GM18951 (cell line): ENCODE results near the gene NAA35.
"Not testable (repeated sequence)": the region's sequence is repeated elsewhere in the genome, so short reads cannot be mapped to it uniquely, and the experiment has no call there.

Experiments
- POLR2A ChIP-seq: IDR thresholded peaks from 4 replicates; pipeline ENCODE4 v1.6.1; 2011; ENCODE audit warnings: mild to moderate bottlenecking; ENCODE audit not compliant: insufficient read length, insufficient read depth; ENCODE audit errors: extremely low read depth
- in situ Hi-C: fragments of 300-500 bp; cut with MboI; formaldehyde crosslinking; loops from one replicate; pipeline ENCODE4 v1.12.0; 2022; ENCODE audit warnings: low sequenced_read_pairs, mixed read lengths, inconsistent platforms; ENCODE audit not compliant: unreplicated experiment

NAA35 gene

DNA sequence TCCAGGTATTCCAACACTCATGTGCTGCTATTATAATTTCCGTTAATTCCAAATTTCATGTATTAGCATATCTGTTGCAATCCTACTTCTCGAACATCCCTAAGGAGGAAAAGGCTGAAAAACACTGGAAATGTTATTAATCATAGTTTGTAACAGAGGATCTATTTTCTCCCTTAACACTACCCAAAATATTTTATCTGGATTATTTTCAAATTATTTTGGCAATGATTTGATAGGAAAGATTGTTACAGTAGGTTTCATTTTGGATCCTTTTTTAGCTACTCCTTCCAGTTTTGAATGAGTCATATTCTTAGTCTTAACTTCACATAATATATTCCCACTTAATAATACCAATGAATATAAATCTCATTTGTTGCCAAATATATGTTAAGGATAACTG, 13.9 kb upstream of the NAA35 start:
- in situ Hi-C loops: no loop called here
- TF ChIP-seq POLR2A: no peak

DNA sequence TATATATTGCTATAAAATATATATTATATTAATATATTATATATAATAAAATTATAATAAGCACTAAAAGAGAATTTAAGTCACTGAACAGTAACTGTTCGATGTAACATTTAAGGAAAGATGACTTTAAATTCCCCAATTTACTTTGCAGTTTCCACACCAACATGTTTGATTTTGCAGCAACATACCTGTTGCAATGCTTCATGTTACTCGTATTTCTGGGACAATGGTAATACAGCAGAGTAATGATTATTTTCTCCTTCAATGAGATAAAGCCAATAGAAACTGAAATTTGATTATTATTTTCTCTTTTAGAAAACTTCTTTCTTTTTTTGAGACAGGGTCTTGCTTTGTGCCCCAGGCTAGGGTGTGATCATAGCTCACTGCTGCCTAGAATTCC, 9.5 kb upstream of the NAA35 start:
- in situ Hi-C loops: no loop called here
- TF ChIP-seq POLR2A: no peak

DNA sequence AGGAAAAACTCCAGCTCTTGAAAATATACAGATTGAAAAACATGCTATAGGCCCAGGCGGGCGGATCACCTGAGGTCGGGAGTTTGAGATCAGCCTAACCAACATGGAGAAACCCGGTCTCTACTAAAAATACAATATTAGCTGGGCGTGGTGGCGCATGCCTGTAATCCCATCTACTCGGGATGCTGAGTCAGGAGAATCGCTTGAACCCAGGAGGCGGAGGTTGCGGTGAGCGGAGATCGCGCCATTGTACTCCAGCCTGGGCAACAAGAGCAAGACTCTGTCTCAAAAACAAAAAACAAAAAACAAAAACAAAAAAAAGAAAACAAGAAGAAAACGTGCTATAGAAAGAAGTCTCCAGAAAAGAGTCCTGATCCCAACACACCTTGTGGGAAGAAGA, 5.0 kb upstream of the NAA35 start:
- in situ Hi-C loops: not testable (repeated sequence)

DNA sequence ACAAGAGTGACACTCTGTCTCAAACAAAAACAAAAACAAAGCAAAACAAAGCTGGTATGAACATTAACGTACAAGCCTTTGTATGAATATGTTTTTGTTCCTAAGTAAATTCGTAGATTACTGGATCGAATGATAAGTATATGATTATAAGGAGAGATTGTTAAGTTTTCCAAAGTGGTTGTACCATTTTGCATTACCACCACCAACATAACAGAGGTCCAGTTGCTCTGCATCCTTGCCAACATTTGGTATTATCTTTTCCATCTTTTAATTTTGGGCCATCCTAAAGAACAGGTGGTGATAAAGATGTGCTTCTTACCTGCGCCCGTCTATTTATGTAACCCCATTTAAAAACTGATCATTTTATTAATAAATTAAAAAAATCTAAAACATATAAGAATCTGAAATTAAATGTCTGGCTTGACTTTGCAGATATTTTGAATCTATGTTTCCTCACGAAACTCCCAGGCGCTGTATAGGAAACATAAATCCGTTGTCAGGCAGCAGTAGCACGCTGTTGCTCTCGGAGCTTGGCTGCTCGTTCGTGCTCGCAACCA, 593 bp upstream of the NAA35 start:
- peak; percentile 77 for TF ChIP-seq POLR2A

DNA sequence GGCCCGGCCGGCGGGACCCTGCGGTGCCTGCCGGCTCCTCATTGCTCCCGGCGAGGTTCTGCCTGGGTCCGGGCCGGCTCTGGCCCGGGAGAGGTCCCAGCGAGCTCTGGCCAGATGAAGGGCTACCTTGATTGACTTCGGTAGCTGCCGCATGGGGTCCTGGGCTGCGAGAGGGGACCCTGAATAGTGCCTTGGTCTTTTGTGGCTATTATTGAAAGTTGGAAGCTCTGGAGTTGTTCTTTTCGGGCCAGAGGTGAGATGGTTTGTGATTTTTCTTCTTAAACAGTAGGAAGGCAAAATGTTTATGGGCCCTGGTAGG, 635 bp downstream of the NAA35 start:
- in situ Hi-C loops: no loop called here
- TF ChIP-seq POLR2A: no peak

More for the DNA sequence above, 593 bp upstream of the NAA35 start:
- in situ Hi-C loops: no loop called here

DNA sequence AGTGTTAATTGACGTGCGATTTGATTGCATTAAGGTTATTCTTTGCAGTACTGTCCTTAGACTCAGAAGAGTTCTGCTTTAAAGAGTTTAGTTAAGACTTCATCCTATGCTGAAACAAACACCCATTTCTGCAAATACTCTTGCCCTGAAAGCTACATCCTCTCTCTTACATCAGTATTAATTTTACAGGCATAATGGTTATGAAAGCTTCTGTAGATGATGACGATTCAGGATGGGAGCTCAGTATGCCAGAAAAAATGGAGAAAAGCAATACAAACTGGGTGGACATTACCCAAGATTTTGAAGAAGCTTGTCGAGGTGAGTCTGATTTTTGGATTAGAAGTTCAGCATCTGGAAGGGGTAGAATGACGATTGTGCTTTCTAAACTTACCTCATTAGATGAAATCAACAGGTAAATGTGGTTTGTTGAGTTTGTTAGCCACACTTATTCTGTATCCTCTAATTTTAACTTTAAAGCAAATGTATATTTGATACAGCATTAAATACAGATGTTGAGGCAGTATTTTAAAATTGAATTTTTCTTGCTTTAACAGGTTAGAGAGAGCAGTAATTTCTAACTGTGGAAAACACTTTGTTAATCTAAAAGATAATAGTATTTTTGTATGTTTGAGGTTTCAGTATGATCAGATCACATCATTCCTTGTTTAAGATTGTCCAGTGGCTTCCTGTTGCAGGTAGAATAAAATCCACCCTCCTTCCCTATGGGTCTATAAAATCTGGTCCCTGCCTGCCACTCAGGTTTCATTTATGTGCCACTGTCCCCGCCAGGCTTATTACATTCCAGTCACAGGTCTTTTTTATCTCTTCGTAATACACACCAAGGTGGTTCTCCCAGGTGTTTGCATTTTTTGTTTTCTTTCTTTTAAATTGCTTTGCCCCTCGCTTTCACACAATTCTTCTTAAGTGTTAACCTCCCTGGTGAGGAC, 1.3 kb downstream of the NAA35 start:
- in situ Hi-C loops: no loop called here
- TF ChIP-seq POLR2A: no peak

DNA sequence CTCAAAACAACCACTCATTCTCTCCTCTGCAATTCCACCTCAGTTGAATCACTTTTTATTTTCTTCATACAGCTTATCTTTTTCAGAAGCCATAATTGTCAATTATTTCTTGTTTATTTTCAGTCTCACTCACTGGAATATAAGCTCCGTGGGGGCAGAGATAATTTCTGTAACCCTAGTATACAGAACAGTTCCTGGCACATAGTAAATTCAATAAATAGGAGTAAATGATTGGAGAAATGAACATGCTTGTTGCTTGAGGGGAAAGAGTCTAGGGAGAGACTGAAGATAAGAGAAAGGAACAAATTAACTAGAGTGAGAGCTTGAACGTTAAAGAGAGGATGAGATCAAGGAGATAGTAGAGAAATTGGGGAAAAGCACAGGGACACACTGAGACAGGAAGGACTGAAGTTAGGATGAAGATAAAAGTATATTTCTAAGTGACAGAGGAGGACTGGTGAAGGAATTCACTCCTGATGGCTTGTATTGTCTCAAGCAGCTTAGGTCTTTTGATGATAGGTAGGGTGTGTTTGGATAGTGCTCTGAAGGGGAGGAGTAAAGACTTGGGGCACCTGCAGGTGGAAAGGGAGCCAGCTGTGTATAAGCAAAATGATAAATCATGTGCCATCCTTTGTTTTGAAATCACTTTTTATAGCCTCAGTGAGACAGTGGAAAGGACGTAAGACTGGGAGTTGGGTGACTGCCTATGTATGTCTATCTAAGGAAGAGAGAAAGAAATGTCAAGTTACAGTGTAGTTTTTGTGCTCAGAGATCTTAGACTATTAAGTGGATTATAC, 2.2 kb downstream of the NAA35 start:
- in situ Hi-C loops: no loop called here
- no peak for TF ChIP-seq POLR2A

DNA sequence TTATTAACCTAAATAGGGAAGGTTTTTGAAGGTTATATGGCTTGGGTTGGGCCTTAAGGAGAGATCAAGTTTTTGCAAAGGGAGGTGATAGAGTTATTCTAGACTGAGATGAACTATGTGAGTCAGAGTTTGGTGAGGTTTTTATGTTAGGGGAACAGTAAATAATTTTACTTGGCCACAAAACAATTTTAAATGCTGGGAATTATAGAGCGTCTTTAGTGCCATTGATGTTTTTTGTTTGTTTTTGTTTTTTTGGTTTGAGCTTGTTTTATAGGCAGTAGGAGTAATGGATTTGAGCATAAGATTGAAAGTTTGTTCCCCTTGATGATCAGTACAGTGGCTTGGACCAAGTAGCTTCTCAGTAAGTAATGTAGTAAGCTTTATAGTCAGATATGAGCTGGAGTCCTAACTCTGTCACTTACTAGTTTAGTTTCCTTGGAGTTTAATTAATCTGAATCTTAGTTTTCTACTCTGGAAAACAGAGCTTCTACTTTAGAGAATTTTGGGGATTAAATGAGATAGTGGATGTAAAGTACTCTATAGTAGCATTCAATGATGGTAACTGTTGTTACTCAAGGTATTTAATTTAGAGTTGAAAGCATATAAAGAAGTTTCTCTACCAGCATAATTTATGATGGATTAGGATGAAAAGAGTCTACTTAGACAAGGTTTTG, 2.9 kb downstream of the NAA35 start:
- in situ Hi-C loops: no loop called here

DNA sequence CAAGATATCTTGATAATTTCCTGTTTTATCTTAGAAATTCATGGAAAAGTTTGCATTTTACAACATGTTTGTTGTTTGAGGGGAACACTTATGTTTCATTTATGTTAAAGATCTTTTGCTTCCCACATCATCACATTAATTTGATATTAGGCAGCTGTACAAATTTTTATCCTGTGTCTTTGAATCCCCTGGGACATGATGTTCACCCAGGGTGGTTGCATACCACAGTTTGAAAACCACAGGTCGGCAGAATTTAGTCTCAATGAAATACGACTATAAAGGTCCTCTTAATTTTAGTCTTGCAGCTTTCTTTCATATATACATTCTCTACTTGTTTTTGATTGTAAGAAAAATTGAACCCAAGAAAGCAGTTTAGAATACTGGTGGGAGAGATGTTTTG, 3.7 kb downstream of the NAA35 start:
- in situ Hi-C loops: no loop called here
- TF ChIP-seq POLR2A: no peak

More for the DNA sequence above, 2.9 kb downstream of the NAA35 start:
- TF ChIP-seq POLR2A: no peak

DNA sequence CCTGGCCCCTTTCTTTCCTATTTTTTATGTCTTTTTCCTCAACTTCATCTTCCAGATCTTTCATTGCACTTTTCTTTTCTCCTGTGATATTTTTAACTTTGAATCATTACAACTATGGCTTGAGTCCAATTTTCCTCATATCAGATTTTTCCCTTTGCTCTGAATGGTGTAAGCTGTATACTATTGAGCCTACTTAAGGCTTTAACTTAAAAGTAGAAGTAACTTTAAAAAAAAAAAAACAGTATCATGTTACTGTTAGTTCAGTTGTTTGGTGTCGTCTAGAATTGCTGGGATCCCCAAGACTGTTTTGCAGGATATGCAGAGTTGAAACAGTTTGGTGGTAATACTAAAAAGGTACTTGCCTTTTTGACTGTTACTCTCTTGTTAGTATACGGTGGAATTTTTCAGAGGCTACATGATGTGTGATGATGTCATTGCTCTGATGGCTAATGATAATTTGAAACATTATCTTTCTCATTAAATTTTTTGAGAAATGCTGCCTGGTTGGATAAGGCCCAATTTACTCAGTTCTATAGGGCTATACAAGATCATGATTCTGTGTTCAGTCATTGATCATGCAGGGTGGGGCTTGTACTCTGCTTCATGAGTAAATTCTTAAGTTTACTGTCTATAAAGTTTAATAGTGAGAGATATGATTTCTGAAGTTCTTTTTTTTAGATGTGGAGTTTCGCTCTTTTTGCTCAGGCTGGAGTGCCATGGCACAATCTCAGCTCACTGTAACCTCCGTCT, 8.8 kb downstream of the NAA35 start:
- TF ChIP-seq POLR2A: no peak
- in situ Hi-C loops: no loop called here

DNA sequence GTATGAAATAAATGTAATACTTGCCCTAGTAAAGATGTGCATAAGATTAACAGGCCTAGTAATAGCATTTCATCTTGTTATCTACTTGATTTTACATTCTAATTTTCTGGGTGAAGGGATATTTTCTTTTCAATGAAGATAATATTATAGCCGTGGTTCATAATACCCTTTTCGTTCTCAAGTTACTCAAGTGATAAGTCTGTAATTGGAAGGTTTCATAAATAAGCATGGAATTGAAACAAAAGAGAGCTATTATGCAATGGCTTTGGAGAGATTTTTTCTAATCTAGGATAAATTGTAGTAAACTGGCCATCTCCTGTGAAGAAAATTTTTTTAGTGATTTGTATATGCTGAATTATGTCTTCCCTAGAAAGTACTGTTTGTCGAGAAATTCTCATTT, 19.0 kb downstream of the NAA35 start:
- no peak for TF ChIP-seq POLR2A
- in situ Hi-C loops: no loop called here

DNA sequence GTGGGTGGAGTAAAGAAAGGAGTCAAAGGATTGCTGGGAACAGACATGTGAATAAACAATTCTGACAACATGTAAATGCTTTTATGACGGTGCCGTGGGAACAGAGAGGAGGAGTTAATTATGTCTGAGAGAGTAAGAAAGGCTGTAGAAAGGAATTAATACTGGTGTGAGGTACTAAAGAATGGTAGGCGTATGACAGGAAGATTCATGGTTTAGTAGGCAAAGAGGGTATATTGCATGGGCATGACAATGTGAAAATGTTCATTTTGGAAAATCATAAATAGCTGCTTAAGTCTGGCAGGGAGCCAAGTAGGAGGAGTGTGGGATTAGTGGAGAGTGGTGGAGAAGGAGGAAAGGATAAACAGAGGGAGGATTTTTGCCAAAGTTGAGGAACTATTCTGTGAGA, 19.7 kb downstream of the NAA35 start:
- no peak for TF ChIP-seq POLR2A
- in situ Hi-C loops: no loop called here

DNA sequence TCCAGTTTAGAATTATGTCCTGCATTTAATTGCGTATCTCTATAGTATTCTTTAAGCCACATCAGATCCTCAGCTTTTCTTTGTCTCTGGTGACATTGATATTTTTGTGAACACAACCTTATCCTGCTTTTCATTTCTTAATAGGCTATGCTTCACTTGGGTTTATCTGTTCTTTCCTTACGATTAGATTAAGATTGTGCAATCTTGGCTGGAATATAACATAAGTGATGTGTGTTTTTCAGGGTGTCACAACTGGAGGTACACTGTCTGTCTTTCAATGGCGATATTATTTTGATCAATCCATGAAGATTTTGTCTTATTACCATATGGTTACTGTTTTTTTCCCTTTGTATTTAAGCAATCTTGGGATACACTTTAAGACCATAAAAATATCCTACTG, 23.6 kb downstream of the NAA35 start:
- no peak for TF ChIP-seq POLR2A
- in situ Hi-C loops: no loop called here

DNA sequence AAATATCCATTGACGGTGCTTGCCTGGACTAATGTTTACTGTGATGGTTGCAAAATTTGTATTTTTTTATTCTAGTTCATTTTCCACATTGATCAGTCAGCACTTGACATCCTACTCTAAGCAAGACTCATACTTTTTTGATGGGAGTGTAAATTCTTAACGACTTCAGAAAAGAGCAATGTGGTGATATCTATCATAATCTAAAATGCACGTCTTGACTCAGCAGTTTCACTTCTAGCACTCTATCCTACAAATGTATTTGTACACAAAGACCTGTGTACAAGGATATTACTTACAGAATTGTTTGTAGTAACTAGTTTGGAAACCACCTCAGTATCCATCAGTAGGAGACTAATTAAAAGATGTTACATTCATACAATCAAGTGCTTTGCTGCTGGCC, 24.0 kb downstream of the NAA35 start:
- in situ Hi-C loops: no loop called here
- TF ChIP-seq POLR2A: no peak
